OCI-LY3 (cell line): Measurements from ENCODE around the gene SLC4A4.

Source experiments
- H2AFZ ChIP-seq: fragments of 200-600, 300-600 bp; shearing (Covaris generic); 2 replicates; pipeline ENCODE4 v1.6.0; 2014; ENCODE audit warnings: antibody characterized with exemption, low read depth, low read length
- H3K27ac ChIP-seq: fragments of 200-600, 300-600 bp; sonication (generic); 2 replicates; pipeline ENCODE4 v1.5.1; 2014; ENCODE audit warnings: mild to moderate bottlenecking, low read length, moderate library complexity, mixed read lengths
- H3K27me3 ChIP-seq: fragments of 200-600, 300-600 bp; sonication (generic); 2 replicates; pipeline ENCODE4 v1.6.1; 2014; ENCODE audit warnings: low read depth, low read length, mixed read lengths
- H3K36me3 ChIP-seq: fragments of 200-600, 300-600 bp; sonication (generic); replicated peaks from 2 replicates; pipeline ENCODE3; 2014; ENCODE audit warnings: low read depth, low read length, mixed read lengths
- H3K4me1 ChIP-seq: fragments of 300-600, 200-600 bp; sonication (generic); 2 replicates; pipeline ENCODE4 v1.6.1; 2014; ENCODE audit warnings: low read length, mixed read lengths
- H3K4me2 ChIP-seq: fragments of 200-600, 300-600 bp; sonication (generic); 2 replicates; pipeline ENCODE4 v1.6.1; 2014; ENCODE audit warnings: low read length, mixed read lengths
- H3K4me3 ChIP-seq: fragments of 300-600, 200-600 bp; sonication (generic); 2 replicates; pipeline ENCODE4 v1.5.1; 2014; ENCODE audit warnings: antibody characterized with exemption, mild to moderate bottlenecking, low read length, moderate library complexity
- H3K79me2 ChIP-seq: fragments of 300-600, 200-600 bp; shearing (Covaris generic); 2 replicates; pipeline ENCODE4 v1.6.1; 2014; ENCODE audit warnings: mild to moderate bottlenecking, low read length, mixed read lengths
- H3K9ac ChIP-seq: fragments of 300-600, 200-600 bp; shearing (Covaris generic); 2 replicates; pipeline ENCODE4 v1.6.0; 2014; ENCODE audit warnings: mild to moderate bottlenecking, low read length, moderate library complexity
- H3K9me3 ChIP-seq: fragments of 200-600, 300-600 bp; shearing (Covaris generic); 2 replicates; pipeline ENCODE4 v1.6.1; 2014; ENCODE audit warnings: low read length, mixed read lengths; ENCODE audit not compliant: insufficient read depth
- H4K20me1 ChIP-seq: fragments of 200-600, 300-600 bp; sonication (generic); 2 replicates; pipeline ENCODE4 v1.6.1; 2016; ENCODE audit warnings: low read length, mixed read lengths; ENCODE audit not compliant: insufficient read depth
- EZH2phosphoT487 ChIP-seq: fragments of 200-600 bp; shearing (Covaris generic); IDR thresholded peaks from 2 replicates; pipeline ENCODE4 v1.6.1; 2018; ENCODE audit warnings: antibody characterized with exemption, mixed run types, low read depth
- TF ChIP-seq, protein P1 (sequence below): fragments of 200-600, 300-600 bp; sonication (generic); IDR thresholded peaks from 2 replicates; pipeline ENCODE4 v1.5.1; 2014; ENCODE audit warnings: antibody characterized with exemption, low read length, low read depth

Gene SLC4A4

DNA sequence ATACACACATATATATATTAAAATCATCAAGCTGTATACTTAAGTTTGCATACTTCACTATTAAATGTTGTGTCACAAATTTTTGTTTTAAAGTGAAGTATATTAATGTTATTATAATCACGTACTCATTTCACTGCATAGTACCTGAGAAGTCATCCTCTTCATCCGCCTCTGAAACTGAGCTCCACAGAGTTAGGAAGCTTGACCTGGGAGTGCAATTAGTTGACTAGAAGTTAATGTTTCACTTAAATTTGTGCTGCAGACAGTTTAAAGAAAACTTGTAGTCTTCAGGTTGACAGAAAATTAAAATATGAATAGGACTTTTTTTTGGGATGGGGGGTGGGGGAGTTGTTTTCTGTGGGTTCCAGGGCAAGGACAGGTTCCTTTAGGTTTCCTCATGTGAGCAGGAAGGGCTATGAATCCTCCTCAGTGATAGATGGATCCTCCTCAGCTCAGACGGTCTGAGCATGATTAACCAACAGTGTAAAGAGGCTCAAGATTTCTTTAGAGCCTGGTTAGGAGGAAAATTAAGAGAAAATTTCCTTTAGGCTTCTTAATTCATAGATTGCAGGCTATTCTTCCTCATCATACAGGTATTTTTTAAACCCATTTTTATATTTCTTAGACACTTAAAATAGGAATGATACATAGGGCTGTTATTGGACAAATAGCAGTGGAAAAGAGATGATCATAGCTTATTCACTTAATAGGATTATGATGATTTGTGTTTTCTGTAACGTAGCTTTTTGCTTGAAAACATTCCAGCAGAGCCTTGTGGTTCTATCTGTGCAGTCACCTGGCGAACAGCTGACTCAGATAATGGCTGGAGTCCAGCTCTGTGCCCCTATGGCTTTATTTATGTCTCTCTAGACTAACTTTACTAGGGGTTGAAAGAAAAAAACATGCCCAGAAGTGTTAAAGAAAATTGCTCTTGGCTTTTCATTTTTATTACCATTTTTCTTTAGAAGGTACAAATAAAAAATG is 102.7 kb downstream of the SLC4A4 start:
- Histone ChIP-seq H3K36me3 (no peaks in the 10 kb centered on the region), H3K27ac (no peak overlapping the region), H3K4me1 (no peaks in the 10 kb centered on the region), H4K20me1 (no peaks in the 10 kb centered on the region), H3K79me2 (no peaks in the 10 kb centered on the region), H3K4me3 (no peak overlapping the region), H3K9ac (no peak overlapping the region), H3K4me2 (no peak overlapping the region), H3K27me3 (no peaks in the 10 kb centered on the region), H2AFZ (no peak overlapping the region), H3K9me3 (no peaks in the 10 kb centered on the region)
- no peak for TF ChIP-seq EZH2phosphoT487
- TF ChIP-seq, protein P1, sequence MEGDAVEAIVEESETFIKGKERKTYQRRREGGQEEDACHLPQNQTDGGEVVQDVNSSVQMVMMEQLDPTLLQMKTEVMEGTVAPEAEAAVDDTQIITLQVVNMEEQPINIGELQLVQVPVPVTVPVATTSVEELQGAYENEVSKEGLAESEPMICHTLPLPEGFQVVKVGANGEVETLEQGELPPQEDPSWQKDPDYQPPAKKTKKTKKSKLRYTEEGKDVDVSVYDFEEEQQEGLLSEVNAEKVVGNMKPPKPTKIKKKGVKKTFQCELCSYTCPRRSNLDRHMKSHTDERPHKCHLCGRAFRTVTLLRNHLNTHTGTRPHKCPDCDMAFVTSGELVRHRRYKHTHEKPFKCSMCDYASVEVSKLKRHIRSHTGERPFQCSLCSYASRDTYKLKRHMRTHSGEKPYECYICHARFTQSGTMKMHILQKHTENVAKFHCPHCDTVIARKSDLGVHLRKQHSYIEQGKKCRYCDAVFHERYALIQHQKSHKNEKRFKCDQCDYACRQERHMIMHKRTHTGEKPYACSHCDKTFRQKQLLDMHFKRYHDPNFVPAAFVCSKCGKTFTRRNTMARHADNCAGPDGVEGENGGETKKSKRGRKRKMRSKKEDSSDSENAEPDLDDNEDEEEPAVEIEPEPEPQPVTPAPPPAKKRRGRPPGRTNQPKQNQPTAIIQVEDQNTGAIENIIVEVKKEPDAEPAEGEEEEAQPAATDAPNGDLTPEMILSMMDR, result no peak

DNA sequence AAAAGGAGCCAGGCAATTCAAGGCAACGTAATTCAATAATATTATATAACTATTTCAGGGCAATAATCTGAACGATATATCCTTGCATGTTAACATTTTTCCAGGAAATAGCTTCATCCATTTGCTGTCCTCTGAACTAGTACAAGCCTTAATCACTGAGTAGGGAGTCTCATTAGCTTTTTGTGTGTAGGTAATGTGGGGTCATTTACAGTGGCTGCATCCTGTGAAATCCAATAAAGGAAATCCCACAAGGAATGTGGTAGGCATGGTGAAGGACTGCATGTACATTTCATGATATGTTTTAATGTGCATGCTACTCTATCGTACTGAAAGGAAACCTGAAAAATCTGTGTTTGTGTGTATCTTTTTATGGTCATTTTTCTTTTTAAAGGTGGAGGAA is 103.5 kb downstream of the SLC4A4 start:
- Histone ChIP-seq H2AFZ (no peak overlapping the region), H4K20me1 (no peaks in the 10 kb centered on the region), H3K9me3 (no peaks in the 10 kb centered on the region), H3K4me2 (no peak overlapping the region), H3K4me1 (no peaks in the 10 kb centered on the region), H3K79me2 (no peaks in the 10 kb centered on the region), H3K27me3 (no peaks in the 10 kb centered on the region), H3K4me3 (no peak overlapping the region), H3K36me3 (no peaks in the 10 kb centered on the region), H3K27ac (no peak overlapping the region), H3K9ac (no peak overlapping the region)
- TF ChIP-seq EZH2phosphoT487, result no peak

DNA sequence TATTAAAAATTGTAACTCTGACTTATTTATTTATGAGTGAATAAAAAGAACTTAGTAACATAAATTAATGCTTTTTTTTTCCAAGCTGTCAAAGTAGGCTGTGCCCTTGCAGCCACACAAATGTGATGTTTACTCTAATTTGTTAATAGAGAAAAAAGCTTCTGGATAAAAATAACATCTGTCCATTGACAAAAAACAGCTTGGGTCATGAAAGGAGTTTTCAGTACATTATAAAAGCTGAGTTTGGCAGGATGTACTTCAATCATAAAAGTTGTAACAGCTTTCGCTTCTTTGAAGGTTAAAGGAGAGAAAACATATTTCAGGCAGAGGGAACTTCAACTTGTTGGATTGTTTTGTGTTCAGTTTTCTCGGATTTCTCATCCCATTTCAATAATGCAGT is 105.6 kb downstream of the SLC4A4 start:
- H3K79me2 ChIP-seq, result no peaks in the 10 kb centered on the region
- peaks cover 3% of the 10 kb centered on the region; the same call in 1 of the 2 replicates for H3K27me3 ChIP-seq
- H3K4me3 ChIP-seq, result no peak overlapping the region
- H3K9ac ChIP-seq, result no peak overlapping the region
- no peaks in the 10 kb centered on the region for H3K4me1 ChIP-seq
- no peaks in the 10 kb centered on the region for H4K20me1 ChIP-seq
- no peak overlapping the region for H3K4me2 ChIP-seq
- H3K36me3 ChIP-seq, result no peaks in the 10 kb centered on the region
- no peaks in the 10 kb centered on the region for H3K9me3 ChIP-seq
- no peak for TF ChIP-seq EZH2phosphoT487
- TF ChIP-seq, protein P1, result no peak
- no peak overlapping the region for H2AFZ ChIP-seq
- no peak overlapping the region for H3K27ac ChIP-seq

DNA sequence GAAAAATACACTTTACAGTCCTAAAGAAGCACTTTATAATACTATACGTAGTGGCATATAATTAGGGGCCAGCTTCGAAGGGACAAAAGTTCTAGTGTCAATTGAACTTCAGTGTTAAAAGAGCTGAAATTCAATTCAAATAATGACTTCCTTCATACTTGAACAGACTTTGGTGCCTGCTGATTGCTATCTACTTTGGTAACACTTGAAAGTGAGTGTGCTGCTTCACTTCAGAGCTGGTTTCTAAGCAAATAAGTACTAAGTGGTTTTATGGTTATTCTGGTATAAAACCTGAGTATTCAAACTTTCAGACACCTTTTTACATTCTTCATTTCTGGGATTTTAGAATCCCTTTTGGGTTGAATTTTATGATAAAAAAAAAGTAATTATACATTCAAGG is 107.0 kb downstream of the SLC4A4 start:
- no peaks in the 10 kb centered on the region for H3K9me3 ChIP-seq
- no peak for TF ChIP-seq EZH2phosphoT487
- TF ChIP-seq, protein P1, result no peak
- H3K4me2 ChIP-seq, result no peak overlapping the region
- H2AFZ ChIP-seq, result no peak overlapping the region
- no peak overlapping the region for H3K27ac ChIP-seq
- H3K9ac ChIP-seq, result no peak overlapping the region
- no peaks in the 10 kb centered on the region for H3K4me1 ChIP-seq
- H3K27me3 ChIP-seq, result peaks cover 3% of the 10 kb centered on the region; the same call in 1 of the 2 replicates
- H3K4me3 ChIP-seq, result no peak overlapping the region
- H4K20me1 ChIP-seq, result no peaks in the 10 kb centered on the region
- no peaks in the 10 kb centered on the region for H3K36me3 ChIP-seq
- no peaks in the 10 kb centered on the region for H3K79me2 ChIP-seq
